ENCODE measurements around the gene AQP7. TPM values are rescaled to one million over a fixed set of nuclear protein-coding genes. Genes with fewer than 3 reads are reported as not detected.
A peak's percentile ranks its signal among the peaks of the same experiment; 100 is the strongest.

Gene AQP7
- total and polyA plus RNA-seq, 9 of the 15 experiments (the other 6 are each of a cell fraction or from before 2014, with no cell fraction given), result 0.04 to 0.53 (median 0.07) TPM; not detected in 4

DNA sequence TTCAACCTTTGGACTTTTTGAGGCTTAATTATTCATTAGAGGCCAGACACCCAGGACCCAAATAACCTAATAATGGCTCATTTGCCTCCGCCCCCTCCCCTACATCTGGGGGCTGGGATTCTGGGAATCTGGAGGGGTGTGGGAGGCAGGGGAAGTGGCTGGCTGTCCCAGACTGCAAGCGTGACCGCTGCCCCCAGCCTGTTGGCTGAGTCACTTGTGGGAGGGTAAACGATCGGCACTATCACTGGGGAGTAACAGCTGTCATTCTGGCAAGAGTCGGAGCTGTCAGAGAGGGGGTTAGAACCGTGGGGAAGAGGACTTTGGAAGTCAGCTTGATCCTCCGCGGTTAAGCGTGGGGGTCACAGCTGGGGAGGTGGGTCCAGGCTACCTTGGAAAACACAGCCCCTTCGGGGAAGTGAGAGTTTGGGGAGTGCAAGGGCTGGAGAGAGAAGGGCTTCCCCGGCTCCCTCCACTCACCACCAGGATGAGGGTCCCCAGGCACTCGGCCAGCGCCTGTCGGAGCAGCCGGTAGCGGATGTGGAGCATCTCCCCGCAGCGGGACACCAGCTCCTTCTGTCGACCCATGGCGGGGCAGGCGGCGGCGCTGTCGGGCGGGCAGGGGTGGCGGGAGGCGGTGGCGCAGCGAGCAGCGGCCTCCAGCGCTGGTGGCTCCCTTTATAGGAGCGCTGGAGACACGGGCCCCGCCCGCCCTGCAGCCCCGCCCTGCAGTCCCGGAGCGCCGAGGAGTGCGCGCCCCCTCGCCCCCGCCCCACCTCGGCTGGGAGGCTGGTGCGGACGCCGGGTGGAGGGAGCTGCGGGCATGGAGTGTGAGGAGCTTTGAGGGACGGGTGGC lies 44.8 kb upstream of the AQP7 start, which contains the start of gene AQP3:
AQP3 (minus strand) TSS at position 648 of the 853 bp plus-strand sequence; CDS start at position 585, 63 bp downstream.
- BruUV-seq (replicated peaks), result no TSS peak
- 0% methylated on average over 13 of the region's 50 CpGs for WGBS (ENCODE audit: insufficient coverage, low coverage, missing lambda C conversion rate)
- ChIA-PET CTCF (ENCODE audit: low intra/inter-chr PET ratio) (interaction anchor here (0.7 kb wide), 1 partner anchor 273 kb away, joined by 3 read pairs; no protein-coding TSS in a partner anchor), POLR2A (interaction anchor here (0.7 kb wide), 1 partner anchor 157 kb away, joined by 3 read pairs; the partner anchor contains the start of gene NFX1)
- peak within 1 kb of the TSS; percentile 89 for H3K4me2 ChIP-seq (ENCODE audit: insufficient read depth, low read length)
- peak; percentile 80 to 89 (median 83) for DNase-seq (ENCODE audit: extremely low read depth in 1 of 4, low spot score in 3 of 4)
- H3K9ac ChIP-seq (ENCODE audit: insufficient read depth in 1 of 2, low read depth in 2 of 2, low read length in 2 of 2), result peak within 1 kb of the TSS; percentile 53 to 86
- H3K4me1 ChIP-seq (replicated peaks in 1 of 2; ENCODE audit: control insufficient read depth in 2 of 2, insufficient read depth in 2 of 2, low read length in 2 of 2), result peaks cover 33 to 47% of the 10 kb centered on the region in 2 experiments
- H4K20me1 ChIP-seq (replicated peaks; ENCODE audit: control insufficient read depth, insufficient read depth, low read length), result no peaks in the 10 kb centered on the region
- in situ Hi-C loops (cut with MboI), result no loop called here
- peaks cover 10% of the 10 kb centered on the region; the same call in 1 of the 3 replicates for H3K36me3 ChIP-seq (ENCODE audit: control insufficient read depth, insufficient read depth, low read length)
- ATAC-seq, result peak; percentile 92
- no peaks in the 10 kb centered on the region for H3K9me3 ChIP-seq (replicated peaks; ENCODE audit: control insufficient read depth, insufficient read depth, low read depth, low read length)
- no peaks in the 10 kb centered on the region for H3K9me1 ChIP-seq (ENCODE audit: control insufficient read depth, insufficient read depth, low read length)
- peaks cover 20% of the 10 kb centered on the region for H3K79me2 ChIP-seq (ENCODE audit: control insufficient read depth, insufficient read depth, low read length)
- peak; percentile 99 for FAIRE-seq
- peak within 1 kb of the TSS; percentile 47 for H3K4me3 ChIP-seq
- H3K27ac ChIP-seq (ENCODE audit: extremely low read depth, low read depth, low read length), result peak within 1 kb of the TSS; percentile 80
- peak within 1 kb of the TSS; percentile 83 for H2AFZ ChIP-seq (ENCODE audit: low read depth, low read length)
- H3K27me3 ChIP-seq (ENCODE audit: control insufficient read depth in 2 of 2, insufficient read depth in 2 of 2, low read length in 2 of 2), result no peaks in the 10 kb centered on the region
- intact Hi-C loops (cut with micrococcal nuclease), result loop anchor here (2.0 kb wide), 2 partner anchors 44 to 72 kb away; partner anchors contain the start of gene AQP7
- TF ChIP-seq HEY1 (CRISPR knock-in tag; IDR thresholded peaks at IDR 0.05; ENCODE audit: borderline replicate concordance), result no peak
- TF ChIP-seq POLR3A (IDR thresholded peaks at IDR 0.05; ENCODE audit: borderline replicate concordance, extremely low read depth, insufficient read depth, insufficient read length), result no peak
- TF ChIP-seq ZNF780A (CRISPR knock-in tag; IDR thresholded peaks at IDR 0.05), result no peak
- TF ChIP-seq, protein P1, sequence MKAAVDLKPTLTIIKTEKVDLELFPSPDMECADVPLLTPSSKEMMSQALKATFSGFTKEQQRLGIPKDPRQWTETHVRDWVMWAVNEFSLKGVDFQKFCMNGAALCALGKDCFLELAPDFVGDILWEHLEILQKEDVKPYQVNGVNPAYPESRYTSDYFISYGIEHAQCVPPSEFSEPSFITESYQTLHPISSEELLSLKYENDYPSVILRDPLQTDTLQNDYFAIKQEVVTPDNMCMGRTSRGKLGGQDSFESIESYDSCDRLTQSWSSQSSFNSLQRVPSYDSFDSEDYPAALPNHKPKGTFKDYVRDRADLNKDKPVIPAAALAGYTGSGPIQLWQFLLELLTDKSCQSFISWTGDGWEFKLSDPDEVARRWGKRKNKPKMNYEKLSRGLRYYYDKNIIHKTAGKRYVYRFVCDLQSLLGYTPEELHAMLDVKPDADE (conservative IDR thresholded peaks at IDR 0.05; ENCODE audit: control insufficient read depth, low read depth, low read length), result peak; percentile 69; the same call in 1 of the 2 replicates
- TF ChIP-seq, protein P2, sequence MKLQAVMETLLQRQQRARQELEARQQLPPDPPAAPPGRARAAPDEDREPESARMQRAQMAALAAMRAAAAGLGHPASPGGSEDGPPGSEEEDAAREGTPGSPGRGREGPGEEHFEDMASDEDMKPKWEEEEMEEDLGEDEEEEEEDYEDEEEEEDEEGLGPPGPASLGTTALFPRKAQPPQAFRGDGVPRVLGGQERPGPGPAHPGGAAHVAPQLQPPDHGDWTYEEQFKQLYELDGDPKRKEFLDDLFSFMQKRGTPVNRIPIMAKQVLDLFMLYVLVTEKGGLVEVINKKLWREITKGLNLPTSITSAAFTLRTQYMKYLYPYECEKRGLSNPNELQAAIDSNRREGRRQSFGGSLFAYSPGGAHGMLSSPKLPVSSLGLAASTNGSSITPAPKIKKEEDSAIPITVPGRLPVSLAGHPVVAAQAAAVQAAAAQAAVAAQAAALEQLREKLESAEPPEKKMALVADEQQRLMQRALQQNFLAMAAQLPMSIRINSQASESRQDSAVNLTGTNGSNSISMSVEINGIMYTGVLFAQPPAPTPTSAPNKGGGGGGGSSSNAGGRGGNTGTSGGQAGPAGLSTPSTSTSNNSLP (IDR thresholded peaks at IDR 0.05; ENCODE audit: borderline replicate concordance, low read depth, low read length), result no peak
- no peak for TF ChIP-seq PML (IDR thresholded peaks at IDR 0.05; ENCODE audit: low read length)
- peak; percentile 88 for TF ChIP-seq DACH1 (IDR thresholded peaks at IDR 0.05; ENCODE audit: partially characterized antibody)
- TF ChIP-seq, protein P3, sequence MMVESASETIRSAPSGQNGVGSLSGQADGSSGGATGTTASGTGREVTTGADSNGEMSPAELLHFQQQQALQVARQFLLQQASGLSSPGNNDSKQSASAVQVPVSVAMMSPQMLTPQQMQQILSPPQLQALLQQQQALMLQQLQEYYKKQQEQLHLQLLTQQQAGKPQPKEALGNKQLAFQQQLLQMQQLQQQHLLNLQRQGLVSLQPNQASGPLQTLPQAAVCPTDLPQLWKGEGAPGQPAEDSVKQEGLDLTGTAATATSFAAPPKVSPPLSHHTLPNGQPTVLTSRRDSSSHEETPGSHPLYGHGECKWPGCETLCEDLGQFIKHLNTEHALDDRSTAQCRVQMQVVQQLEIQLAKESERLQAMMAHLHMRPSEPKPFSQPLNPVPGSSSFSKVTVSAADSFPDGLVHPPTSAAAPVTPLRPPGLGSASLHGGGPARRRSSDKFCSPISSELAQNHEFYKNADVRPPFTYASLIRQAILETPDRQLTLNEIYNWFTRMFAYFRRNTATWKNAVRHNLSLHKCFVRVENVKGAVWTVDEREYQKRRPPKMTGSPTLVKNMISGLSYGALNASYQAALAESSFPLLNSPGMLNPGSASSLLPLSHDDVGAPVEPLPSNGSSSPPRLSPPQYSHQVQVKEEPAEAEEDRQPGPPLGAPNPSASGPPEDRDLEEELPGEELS (CRISPR knock-in tag; IDR thresholded peaks at IDR 0.05; ENCODE audit: borderline replicate concordance), result no peak
- TF ChIP-seq SMARCE1 (IDR thresholded peaks at IDR 0.05), result peak; percentile 71; the same call in 1 of the 2 replicates
- TF ChIP-seq NCOA1 (IDR thresholded peaks at IDR 0.05; ENCODE audit: low read depth), result peak; percentile 54; the same call in 1 of the 2 replicates
- peak; percentile 62 for TF ChIP-seq NFIC (IDR thresholded peaks at IDR 0.05)
- TF ChIP-seq MCM2 (IDR thresholded peaks at IDR 0.05; ENCODE audit: low read depth), result no peak
- TF ChIP-seq, protein P4, sequence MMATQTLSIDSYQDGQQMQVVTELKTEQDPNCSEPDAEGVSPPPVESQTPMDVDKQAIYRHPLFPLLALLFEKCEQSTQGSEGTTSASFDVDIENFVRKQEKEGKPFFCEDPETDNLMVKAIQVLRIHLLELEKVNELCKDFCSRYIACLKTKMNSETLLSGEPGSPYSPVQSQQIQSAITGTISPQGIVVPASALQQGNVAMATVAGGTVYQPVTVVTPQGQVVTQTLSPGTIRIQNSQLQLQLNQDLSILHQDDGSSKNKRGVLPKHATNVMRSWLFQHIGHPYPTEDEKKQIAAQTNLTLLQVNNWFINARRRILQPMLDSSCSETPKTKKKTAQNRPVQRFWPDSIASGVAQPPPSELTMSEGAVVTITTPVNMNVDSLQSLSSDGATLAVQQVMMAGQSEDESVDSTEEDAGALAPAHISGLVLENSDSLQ (IDR thresholded peaks at IDR 0.05), result peak; percentile 97
- TF ChIP-seq JUN (IDR thresholded peaks at IDR 0.05; ENCODE audit: borderline replicate concordance, low read depth, low read length), result peak; percentile 53; the same call in 1 of the 2 replicates
- TF ChIP-seq JUN (CRISPR knock-in tag; IDR thresholded peaks at IDR 0.05; ENCODE audit: borderline replicate concordance), result no peak
